ENCODE data around the gene TBX22.
"Not testable (repeated sequence)": the region's sequence is repeated elsewhere in the genome, so short reads cannot be mapped to it uniquely, and the experiment has no call there.

Gene TBX22

DNA sequence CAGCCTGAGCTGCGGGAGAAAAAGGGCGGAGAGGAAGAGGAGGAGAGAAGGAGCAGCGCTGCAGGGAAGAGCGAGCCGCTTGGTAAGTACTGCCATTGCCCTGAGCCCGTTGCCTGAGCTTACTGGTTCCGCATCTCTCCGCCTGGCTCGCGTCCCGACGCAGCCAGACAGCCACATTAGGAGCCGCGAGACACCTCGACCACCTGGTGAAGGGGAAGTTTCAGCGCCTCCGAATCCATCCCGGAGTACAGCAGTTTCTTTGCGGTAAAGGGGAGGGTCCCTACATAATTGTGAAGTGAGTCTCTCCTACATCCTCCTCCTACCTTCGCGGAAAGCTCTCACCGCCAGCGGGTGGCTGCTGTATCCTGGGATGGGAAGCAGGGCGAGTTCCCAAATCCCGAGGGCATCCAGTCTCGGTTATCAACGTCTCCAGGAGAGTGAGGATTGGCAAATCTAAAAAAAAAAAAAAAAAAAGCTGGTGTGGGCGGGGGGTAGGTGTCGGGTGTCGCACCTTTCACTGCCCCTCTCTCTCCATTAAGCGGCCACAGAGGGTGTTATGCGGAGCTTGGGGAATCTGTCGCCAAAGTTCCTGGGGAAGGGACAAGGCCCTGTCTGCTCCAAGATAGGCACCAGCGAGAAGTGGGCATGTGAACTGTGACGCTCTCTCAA lies 7.9 kb downstream of the TBX22 start:
- no peak overlapping the region for H3K4me3 ChIP-seq (ENCODE audit: control insufficient read depth, low read depth, low read length)
- TF ChIP-seq, protein P1, sequence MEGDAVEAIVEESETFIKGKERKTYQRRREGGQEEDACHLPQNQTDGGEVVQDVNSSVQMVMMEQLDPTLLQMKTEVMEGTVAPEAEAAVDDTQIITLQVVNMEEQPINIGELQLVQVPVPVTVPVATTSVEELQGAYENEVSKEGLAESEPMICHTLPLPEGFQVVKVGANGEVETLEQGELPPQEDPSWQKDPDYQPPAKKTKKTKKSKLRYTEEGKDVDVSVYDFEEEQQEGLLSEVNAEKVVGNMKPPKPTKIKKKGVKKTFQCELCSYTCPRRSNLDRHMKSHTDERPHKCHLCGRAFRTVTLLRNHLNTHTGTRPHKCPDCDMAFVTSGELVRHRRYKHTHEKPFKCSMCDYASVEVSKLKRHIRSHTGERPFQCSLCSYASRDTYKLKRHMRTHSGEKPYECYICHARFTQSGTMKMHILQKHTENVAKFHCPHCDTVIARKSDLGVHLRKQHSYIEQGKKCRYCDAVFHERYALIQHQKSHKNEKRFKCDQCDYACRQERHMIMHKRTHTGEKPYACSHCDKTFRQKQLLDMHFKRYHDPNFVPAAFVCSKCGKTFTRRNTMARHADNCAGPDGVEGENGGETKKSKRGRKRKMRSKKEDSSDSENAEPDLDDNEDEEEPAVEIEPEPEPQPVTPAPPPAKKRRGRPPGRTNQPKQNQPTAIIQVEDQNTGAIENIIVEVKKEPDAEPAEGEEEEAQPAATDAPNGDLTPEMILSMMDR (conservative IDR thresholded peaks at IDR 0.05; ENCODE audit: control insufficient read depth, insufficient read depth, low read depth, low read length), result no peak
- no peak for DNase-seq (ENCODE audit: low read depth)

DNA sequence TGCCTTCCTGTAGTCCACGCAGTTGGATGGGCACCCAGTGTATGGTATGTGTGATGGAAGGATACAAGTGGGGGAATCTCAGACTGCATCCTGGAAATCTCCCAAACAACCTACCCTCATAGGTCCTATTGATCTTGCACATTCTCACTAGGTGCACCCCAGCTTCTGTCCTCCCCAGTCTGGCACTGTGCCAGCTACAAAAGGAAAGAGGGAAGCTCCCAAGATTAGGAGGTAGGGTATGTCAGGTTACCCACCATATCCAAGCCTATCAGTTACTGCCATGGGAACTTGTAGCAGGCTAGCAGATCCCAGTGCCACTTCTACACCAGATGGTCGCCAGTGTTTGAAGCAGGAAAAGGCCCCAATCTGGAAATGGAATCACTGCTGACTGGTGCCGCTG lies 11.6 kb downstream of the TBX22 start:
- TF ChIP-seq, protein P1 (conservative IDR thresholded peaks at IDR 0.05; ENCODE audit: control insufficient read depth, insufficient read depth, low read depth, low read length), result no peak
- DNase-seq (ENCODE audit: low read depth), result no peak

DNA sequence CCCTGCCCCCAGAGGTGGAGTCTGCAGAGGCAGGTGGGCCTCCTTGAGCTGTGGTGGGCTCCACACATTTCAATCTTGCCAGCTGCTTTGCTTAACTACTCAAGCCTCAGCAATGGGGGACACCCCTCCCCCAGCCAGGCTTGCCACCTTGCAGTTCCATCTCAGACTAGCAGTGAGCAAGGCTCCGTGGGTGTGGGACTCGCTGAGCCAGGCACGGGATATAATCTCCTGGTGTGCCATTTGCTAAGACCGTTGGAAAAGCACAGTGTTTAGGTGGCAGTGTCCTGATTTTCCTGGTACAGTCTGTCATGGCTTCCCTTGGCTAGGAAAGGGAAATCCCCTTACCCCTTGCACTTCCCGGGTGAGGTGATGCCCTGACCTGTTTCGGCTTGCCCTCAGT lies 51.6 kb downstream of the TBX22 start:
- not testable (repeated sequence) for H3K4me3 ChIP-seq (ENCODE audit: control insufficient read depth, low read depth, low read length); DNase-seq (ENCODE audit: low read depth)

More for the DNA sequence above, 11.6 kb downstream of the TBX22 start:
- no peak overlapping the region for H3K4me3 ChIP-seq (ENCODE audit: control insufficient read depth, low read depth, low read length)

DNA sequence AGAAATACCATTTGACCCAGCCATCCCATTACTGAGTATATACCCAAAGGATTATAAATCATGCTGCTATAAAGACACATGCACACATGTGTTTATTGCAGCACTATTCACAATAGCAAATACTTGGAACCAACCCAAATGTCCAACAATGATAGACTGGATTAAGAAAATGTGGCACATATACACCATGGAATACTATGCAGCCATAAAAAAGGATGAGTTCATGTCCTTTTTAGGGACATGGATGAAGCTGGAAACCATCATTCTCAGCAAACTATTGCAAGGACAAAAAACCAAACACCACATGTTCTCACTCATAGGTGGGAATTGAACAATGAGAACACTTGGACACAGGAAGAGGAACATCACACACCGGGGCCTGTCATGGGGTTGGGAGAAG lies 61.1 kb downstream of the TBX22 start:
- H3K4me3 ChIP-seq (ENCODE audit: control insufficient read depth, low read depth, low read length); DNase-seq (ENCODE audit: low read depth): not testable (repeated sequence)
